DND-41 (cell line): ENCODE data around the gene FTO.

ENCODE experiments used
- EZH2 ChIP-seq: IDR thresholded peaks from 3 replicates; pipeline ENCODE4 v1.6.1; 2012; ENCODE audit warnings: borderline replicate concordance, low read depth, mild to moderate bottlenecking, moderate library complexity, low read length, inconsistent platforms; ENCODE audit not compliant: severe bottlenecking
- TF ChIP-seq, protein P1 (sequence below): IDR thresholded peaks from 2 replicates; pipeline ENCODE4 v1.5.1; 2012; ENCODE audit warnings: borderline replicate concordance, low read length, moderate library complexity, mild to moderate bottlenecking; ENCODE audit not compliant: poor library complexity, severe bottlenecking; ENCODE audit errors: extremely low read depth

DNA sequence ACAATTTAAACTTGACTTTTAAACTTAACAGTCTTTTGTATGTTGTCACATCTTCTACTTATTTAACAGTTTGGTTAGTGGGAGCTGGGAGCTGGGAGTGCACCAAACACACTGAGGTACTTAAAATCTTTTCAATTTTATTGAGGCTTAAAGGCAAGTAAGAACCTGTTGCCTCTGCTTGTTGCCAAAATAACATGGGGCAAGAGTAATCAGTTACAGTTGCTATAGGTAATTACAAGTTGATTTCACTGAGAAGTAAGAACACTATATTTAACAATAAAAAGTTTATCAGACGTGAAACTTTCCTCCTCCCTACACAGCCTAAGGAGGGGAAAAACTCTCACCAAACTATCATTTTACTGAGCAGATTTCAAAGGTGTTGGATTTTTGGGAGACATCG, 135.2 kb downstream of the FTO start:
- TF ChIP-seq, protein P1, sequence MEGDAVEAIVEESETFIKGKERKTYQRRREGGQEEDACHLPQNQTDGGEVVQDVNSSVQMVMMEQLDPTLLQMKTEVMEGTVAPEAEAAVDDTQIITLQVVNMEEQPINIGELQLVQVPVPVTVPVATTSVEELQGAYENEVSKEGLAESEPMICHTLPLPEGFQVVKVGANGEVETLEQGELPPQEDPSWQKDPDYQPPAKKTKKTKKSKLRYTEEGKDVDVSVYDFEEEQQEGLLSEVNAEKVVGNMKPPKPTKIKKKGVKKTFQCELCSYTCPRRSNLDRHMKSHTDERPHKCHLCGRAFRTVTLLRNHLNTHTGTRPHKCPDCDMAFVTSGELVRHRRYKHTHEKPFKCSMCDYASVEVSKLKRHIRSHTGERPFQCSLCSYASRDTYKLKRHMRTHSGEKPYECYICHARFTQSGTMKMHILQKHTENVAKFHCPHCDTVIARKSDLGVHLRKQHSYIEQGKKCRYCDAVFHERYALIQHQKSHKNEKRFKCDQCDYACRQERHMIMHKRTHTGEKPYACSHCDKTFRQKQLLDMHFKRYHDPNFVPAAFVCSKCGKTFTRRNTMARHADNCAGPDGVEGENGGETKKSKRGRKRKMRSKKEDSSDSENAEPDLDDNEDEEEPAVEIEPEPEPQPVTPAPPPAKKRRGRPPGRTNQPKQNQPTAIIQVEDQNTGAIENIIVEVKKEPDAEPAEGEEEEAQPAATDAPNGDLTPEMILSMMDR: no peak
- no peak for TF ChIP-seq EZH2
